Activated T-cell treated with anti-CD3 and anti-CD28 coated beads, Interleukin-2, amount 50 U/mL, for 4 hours (primary cell): ENCODE results near the gene GRIK2. TPM values are rescaled to one million over a fixed set of nuclear protein-coding genes. Genes with fewer than 3 reads are reported as not detected.

ENCODE experiments used
- ATAC-seq, 2 donors: fragments of 200-7000 bp; cut with Tn5 transposase; one replicate each; pipeline ENCODE4 v1.10.0; 2021
- DNase-seq: peaks from one replicate; pipeline ENCODE4 v3.0.0-alpha.2; 2020
- H3K27me3 Mint-ChIP-seq: one replicate; pipeline ENCODE4 v1.8.0; 2021; ENCODE audit warnings: low read depth, mixed read lengths
- H3K36me3 Mint-ChIP-seq: one replicate; pipeline ENCODE4 v1.8.0; 2022; ENCODE audit warnings: mixed read lengths; ENCODE audit not compliant: insufficient read depth
- H3K4me1 Mint-ChIP-seq: one replicate; pipeline ENCODE4 v1.8.0; 2021; ENCODE audit warnings: low read depth, mixed read lengths
- H3K4me3 Mint-ChIP-seq: one replicate; pipeline ENCODE4 v1.8.0; 2021; ENCODE audit warnings: mild to moderate bottlenecking, moderate library complexity, mixed read lengths
- H3K9me3 Mint-ChIP-seq: one replicate; pipeline ENCODE4 v1.8.0; 2021; ENCODE audit warnings: mixed read lengths
- total RNA-seq, 3 donors: library from RNA; stranded (reverse); gene quantifications; one replicate each; pipeline ENCODE4 v1.2.1, GENCODE V29; 2021

The GRIK2 gene
- total RNA-seq, 3 donors from 2014 or later = not detected

GRCh38 chr6:101417900-101418299 lies 24.4 kb downstream of the GRIK2 start:
- ATAC-seq = no peak
- H3K27me3 Mint-ChIP-seq = no peaks in the 10 kb centered on the region

DNA sequence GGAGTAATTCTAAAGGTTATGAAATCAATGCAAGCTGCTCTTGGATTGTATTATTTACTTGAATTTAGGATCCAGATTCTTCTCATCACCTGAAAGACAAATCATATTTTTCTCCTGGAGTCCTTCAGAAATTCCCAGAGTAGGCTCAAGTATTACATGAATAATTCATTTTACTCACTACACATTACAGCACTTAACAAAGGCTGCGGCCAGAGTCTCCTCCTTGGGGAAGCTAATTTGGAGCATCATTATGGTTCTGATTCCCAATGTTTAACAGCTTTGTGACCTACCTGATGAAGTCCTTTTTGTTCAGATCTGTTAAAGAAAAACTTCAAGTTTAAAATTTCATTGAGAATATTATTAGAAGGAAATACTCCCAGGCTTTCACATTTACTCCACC lies 28.7 kb downstream of the GRIK2 start:
- Mint-ChIP-seq H3K27me3 (no peaks in the 10 kb centered on the region), H3K4me3 (no peak overlapping the region), H3K9me3 (no peaks in the 10 kb centered on the region), H3K36me3 (no peaks in the 10 kb centered on the region), H3K4me1 (no peaks in the 10 kb centered on the region)
- ATAC-seq (no peak), DNase-seq (no peak)

More at GRCh38 chr6:101417900-101418299, 24.4 kb downstream of the GRIK2 start:
- Mint-ChIP-seq H3K4me3 (no peak overlapping the region), H3K4me1 (no peaks in the 10 kb centered on the region), H3K36me3 (no peaks in the 10 kb centered on the region), H3K9me3 (no peaks in the 10 kb centered on the region)
- no peak for DNase-seq

- Mint-ChIP-seq H3K4me1 (no peaks in the 10 kb centered on the region), H3K9me3 (no peaks in the 10 kb centered on the region), H3K27me3 (no peaks in the 10 kb centered on the region), H3K4me3 (no peak overlapping the region), H3K36me3 (no peaks in the 10 kb centered on the region)
- DNase-seq (no peak), ATAC-seq (no peak)
Observed at GRCh38 chr6:101422811-101423210, 29.3 kb downstream of the GRIK2 start.

GRCh38 chr6:101429270-101429669 lies 35.8 kb downstream of the GRIK2 start:
- no peak for DNase-seq
- H3K4me3 Mint-ChIP-seq = no peak overlapping the region
- no peaks in the 10 kb centered on the region for H3K27me3 Mint-ChIP-seq
- H3K4me1 Mint-ChIP-seq = no peaks in the 10 kb centered on the region
- H3K36me3 Mint-ChIP-seq = no peaks in the 10 kb centered on the region
- H3K9me3 Mint-ChIP-seq = no peaks in the 10 kb centered on the region
- no peak for ATAC-seq

DNA sequence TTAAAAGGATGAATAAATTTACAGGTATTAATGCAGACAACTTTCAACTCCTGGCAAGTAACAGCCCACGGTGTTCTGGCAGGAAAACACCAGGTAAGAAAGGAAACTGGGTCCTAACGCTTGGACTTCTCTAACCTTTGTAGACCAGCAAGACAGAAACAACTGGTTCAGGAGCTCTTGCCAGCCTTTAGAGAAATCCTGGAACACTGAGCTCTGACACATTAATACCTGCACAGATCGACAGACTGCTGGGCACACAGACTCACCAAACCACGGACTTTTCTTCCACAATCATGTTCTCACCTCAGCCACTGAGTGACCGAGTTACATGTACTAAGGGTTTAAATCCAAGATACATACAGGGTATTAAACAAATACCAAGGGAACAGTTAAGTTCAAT lies 36.3 kb downstream of the GRIK2 start:
- ATAC-seq = no peak
- Mint-ChIP-seq H3K4me3 (no peak overlapping the region), H3K4me1 (no peaks in the 10 kb centered on the region)

GRCh38 chr6:101433141-101433540 lies 39.6 kb downstream of the GRIK2 start:
- no peak overlapping the region for H3K4me3 Mint-ChIP-seq
- H3K9me3 Mint-ChIP-seq = peaks cover 6% of the 10 kb centered on the region
- no peak for ATAC-seq
- no peak for DNase-seq
- H3K4me1 Mint-ChIP-seq = no peaks in the 10 kb centered on the region
- H3K36me3 Mint-ChIP-seq = no peaks in the 10 kb centered on the region
- H3K27me3 Mint-ChIP-seq = no peaks in the 10 kb centered on the region

More for the DNA sequence above, 36.3 kb downstream of the GRIK2 start:
- no peaks in the 10 kb centered on the region for H3K9me3 Mint-ChIP-seq
- DNase-seq = no peak
- H3K36me3 Mint-ChIP-seq = no peaks in the 10 kb centered on the region
- H3K27me3 Mint-ChIP-seq = no peaks in the 10 kb centered on the region

- DNase-seq (no peak), ATAC-seq (no peak)
- Mint-ChIP-seq H3K9me3 (peaks cover 6% of the 10 kb centered on the region), H3K36me3 (no peaks in the 10 kb centered on the region), H3K4me3 (no peak overlapping the region), H3K4me1 (no peaks in the 10 kb centered on the region), H3K27me3 (no peaks in the 10 kb centered on the region)
Observed at GRCh38 chr6:101434601-101435000, 41.1 kb downstream of the GRIK2 start.

- ATAC-seq = no peak
- Mint-ChIP-seq H3K4me3 (no peak overlapping the region), H3K36me3 (no peaks in the 10 kb centered on the region), H3K27me3 (no peaks in the 10 kb centered on the region), H3K4me1 (no peaks in the 10 kb centered on the region), H3K9me3 (peaks cover 6% of the 10 kb centered on the region)
- no peak for DNase-seq
Observed at GRCh38 chr6:101435038-101435437, 41.5 kb downstream of the GRIK2 start.

- ATAC-seq = no peak
- H3K36me3 Mint-ChIP-seq = no peaks in the 10 kb centered on the region
- peaks cover 8% of the 10 kb centered on the region for H3K9me3 Mint-ChIP-seq
- no peaks in the 10 kb centered on the region for H3K4me1 Mint-ChIP-seq
- H3K4me3 Mint-ChIP-seq = no peak overlapping the region
- DNase-seq = no peak
- no peaks in the 10 kb centered on the region for H3K27me3 Mint-ChIP-seq
Observed at GRCh38 chr6:101439790-101440189, 46.3 kb downstream of the GRIK2 start.

DNA sequence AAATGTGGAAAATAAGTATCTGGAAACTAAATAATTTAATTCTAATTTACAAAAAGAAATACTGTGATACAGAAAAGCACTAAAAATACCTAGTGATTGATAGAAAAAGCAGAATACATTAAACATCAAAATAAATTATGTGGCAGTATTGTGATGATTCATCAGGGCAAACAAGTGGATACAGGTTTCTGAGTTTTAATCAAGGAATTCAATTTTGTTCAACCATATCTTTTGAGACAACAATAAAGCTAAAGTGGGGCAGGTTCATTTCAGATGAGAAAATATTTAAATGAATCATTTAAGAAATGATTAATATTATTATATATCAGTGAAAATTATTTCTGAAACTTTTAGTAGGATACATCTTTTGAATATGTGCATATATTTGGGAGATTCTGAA lies 49.8 kb downstream of the GRIK2 start:
- peaks cover 3% of the 10 kb centered on the region for H3K9me3 Mint-ChIP-seq
- no peak for ATAC-seq

DNA sequence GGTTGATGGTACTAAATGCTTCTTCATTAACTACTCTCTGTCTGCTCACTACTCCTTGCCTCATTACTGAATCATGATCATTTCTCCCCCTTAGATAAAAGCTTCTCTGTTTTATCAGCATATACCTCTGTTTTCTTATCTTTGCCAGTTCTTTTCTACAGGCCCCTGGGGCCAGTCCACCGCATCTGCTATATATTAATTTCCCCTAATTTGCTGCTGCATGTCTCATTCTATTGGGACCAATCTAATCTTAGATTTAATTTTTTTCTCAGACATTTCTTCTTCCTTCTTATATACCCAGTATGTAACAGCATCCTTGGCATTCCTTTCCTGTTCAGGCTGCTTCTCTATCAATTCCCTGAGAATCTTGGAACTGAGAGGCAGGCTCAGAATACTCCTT lies 51.2 kb downstream of the GRIK2 start:
- Mint-ChIP-seq H3K9me3 (peaks cover 3% of the 10 kb centered on the region), H3K4me3 (no peak overlapping the region), H3K4me1 (no peaks in the 10 kb centered on the region), H3K36me3 (no peaks in the 10 kb centered on the region), H3K27me3 (no peaks in the 10 kb centered on the region)
- ATAC-seq (no peak), DNase-seq (no peak)

More for the DNA sequence above, 49.8 kb downstream of the GRIK2 start:
- no peak overlapping the region for H3K4me3 Mint-ChIP-seq
- no peaks in the 10 kb centered on the region for H3K36me3 Mint-ChIP-seq
- no peaks in the 10 kb centered on the region for H3K27me3 Mint-ChIP-seq
- H3K4me1 Mint-ChIP-seq = no peaks in the 10 kb centered on the region
- no peak for DNase-seq

DNA sequence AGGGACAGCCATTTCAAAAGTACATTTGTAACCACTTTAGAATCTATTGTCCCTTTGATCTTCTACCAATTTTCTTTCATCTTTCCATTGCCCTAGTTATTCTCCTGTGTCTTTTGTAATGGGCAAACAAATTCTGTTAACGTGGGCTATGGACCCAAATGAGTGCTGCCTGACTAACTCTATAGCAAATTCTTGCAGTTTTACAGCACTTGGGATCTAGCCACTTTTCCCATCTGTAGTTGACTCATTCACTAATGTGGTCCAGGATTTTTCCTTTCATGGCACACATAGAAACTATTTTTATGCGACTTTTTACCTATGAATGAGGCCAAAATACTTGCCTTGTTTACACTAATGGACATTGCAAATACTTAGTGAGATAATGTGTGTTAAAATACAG lies 52.0 kb downstream of the GRIK2 start:
- Mint-ChIP-seq H3K4me1 (no peaks in the 10 kb centered on the region), H3K4me3 (no peak overlapping the region), H3K9me3 (peaks cover 4% of the 10 kb centered on the region), H3K27me3 (no peaks in the 10 kb centered on the region), H3K36me3 (no peaks in the 10 kb centered on the region)
- no peak for DNase-seq
- ATAC-seq = no peak

DNA sequence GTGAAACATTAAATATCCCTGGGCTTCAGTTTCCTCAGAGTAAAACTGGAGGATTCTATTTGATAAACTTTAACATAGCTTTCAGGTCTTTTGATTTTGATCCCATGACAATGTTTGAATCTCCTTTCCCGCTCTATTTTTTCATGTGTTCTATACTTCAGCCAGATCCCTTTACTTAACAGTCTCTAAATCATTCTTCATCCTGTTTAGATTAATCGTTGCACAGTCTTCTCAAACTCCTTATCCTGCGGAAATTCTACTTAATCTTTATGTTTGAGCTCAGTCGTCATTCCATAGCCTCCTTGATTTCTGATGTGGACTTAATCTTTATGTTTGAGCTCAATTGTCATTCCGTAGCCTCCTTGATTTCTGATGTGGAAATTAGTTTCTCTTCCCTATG lies 57.4 kb downstream of the GRIK2 start:
- no peak for DNase-seq
- H3K4me1 Mint-ChIP-seq = no peaks in the 10 kb centered on the region
- H3K27me3 Mint-ChIP-seq = no peaks in the 10 kb centered on the region
- ATAC-seq = no peak
- H3K4me3 Mint-ChIP-seq = no peak overlapping the region
- no peaks in the 10 kb centered on the region for H3K36me3 Mint-ChIP-seq
- H3K9me3 Mint-ChIP-seq = peaks cover 5% of the 10 kb centered on the region

- H3K27me3 Mint-ChIP-seq = no peaks in the 10 kb centered on the region
- H3K9me3 Mint-ChIP-seq = peaks cover 5% of the 10 kb centered on the region
- DNase-seq (no peak), ATAC-seq (no peak)
- H3K4me3 Mint-ChIP-seq = no peak overlapping the region
- no peaks in the 10 kb centered on the region for H3K36me3 Mint-ChIP-seq
- H3K4me1 Mint-ChIP-seq = no peaks in the 10 kb centered on the region
Observed at GRCh38 chr6:101451981-101452380, 58.5 kb downstream of the GRIK2 start.

DNA sequence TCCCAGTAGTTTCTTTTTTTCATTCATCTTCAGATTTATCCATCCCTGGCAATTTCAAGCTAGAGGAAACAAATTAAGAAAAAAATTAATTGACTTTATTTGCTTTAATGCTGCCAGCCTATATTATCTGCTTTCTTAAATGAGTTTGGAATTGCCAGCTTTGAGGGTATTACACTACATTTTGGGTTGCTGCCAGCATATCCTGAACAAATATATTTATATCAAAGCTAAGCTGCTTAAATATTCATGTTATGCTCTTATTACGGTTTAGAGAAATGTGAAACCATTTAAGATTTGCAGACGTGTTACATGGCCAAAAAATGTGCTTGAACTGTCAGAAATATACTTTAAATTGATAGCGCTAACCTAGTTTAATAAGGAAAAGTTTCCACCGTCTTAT lies 59.7 kb downstream of the GRIK2 start:
- ATAC-seq = no peak
- Mint-ChIP-seq H3K4me1 (no peaks in the 10 kb centered on the region), H3K9me3 (peaks cover 5% of the 10 kb centered on the region), H3K27me3 (no peaks in the 10 kb centered on the region), H3K36me3 (no peaks in the 10 kb centered on the region), H3K4me3 (no peak overlapping the region)
- no peak for DNase-seq

DNA sequence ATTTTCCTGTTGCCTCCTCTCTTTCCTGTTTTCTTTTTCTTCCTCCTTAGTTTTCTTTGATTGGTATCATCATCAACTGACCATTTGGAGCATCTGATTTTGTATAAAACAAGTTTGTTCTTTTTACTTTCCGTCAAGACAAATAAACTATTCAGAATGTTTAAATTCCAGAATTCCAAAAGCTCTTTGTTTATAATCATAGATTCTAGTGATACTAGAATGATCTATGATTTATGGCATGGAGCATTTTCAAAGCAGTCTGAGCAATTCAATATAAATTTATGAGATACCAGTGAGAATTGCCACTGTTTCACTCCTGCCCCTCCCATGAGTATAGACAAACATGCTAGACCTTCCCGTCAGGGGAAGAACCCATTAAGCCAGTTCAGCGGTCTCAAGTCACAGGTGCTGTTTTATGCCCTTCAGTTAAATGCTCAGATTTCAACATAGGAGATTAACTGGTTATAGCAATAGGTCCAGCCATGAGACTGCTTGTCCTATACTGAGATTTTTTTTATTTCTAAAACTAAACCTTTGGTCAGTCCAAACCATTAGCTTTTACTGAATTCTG lies 60.7 kb downstream of the GRIK2 start:
- no peak for ATAC-seq

More for the DNA sequence above, 60.7 kb downstream of the GRIK2 start:
- no peak for DNase-seq
- Mint-ChIP-seq H3K9me3 (peaks cover 5% of the 10 kb centered on the region), H3K4me3 (no peak overlapping the region), H3K4me1 (no peaks in the 10 kb centered on the region), H3K36me3 (no peaks in the 10 kb centered on the region), H3K27me3 (no peaks in the 10 kb centered on the region)
